ENCODE data around the gene KCTD10. TPM values are rescaled to one million over a fixed set of nuclear protein-coding genes. Genes with fewer than 3 reads are reported as not detected.
"Not testable (repeated sequence)": the region's sequence is repeated elsewhere in the genome, so short reads cannot be mapped to it uniquely, and the experiment has no call there.

Gene KCTD10
- polyA plus RNA-seq, 1 donor (not counting 4 experiments of a cell fraction or from before 2014, with no cell fraction given), result 107 TPM

DNA sequence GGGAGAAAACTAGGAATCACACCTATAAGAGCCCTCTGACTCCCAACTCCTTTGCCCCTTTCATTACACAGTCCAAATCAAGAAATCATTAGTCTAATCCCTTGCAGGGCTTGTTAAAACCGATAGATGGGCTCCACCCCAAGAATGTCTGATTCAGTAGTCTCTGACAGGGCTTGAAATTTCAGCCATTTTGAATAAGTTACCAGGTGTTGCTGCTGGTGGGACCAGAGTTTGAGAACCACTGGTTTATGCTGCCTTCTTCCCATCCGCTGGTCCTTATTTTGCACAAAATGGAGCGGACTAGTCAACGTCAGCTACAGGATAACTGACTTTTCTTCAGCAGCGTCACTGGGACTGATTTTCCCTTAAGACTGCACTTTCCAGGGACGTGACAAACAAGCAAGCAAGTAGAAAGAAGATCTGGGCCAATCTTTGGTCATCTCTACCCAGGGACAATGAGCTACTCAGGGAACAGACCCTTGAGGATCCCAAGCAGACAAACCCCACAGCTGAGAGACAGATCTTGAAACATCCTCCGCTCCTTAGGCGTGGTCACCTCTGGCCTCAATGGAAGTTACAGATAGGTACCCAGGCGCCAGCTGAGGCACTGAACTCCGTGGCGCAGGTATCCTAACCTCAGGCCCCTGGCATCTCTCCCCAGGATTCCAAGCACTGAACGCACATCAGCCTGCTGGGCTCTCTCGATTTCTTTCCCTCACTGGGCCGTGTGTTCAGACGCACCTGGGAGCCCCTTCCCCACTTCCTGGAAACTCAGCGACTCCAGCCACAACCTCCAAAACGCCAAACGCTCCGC lies 900 bp downstream of the KCTD10 start:
- dilution Hi-C loops (cut with MboI; ENCODE audit: extremely low pct_ligation_motif_present, low sequenced_read_pairs), result no loop called here
- no peaks in the 10 kb centered on the region for H3K9me3 ChIP-seq (ENCODE audit: control insufficient read depth, low read depth, low read length)
- peak overlapping the region; percentile 94 for H3K9ac ChIP-seq (ENCODE audit: control insufficient read depth, extremely low read depth, insufficient read depth, low read length)
- no peaks in the 10 kb centered on the region for H3K9me1 ChIP-seq (ENCODE audit: control insufficient read depth, extremely low read depth, insufficient read depth, low read length)
- no peak for DNase-seq (ENCODE audit: low read depth, low spot score)
- peak; percentile 34 for FAIRE-seq
- peaks cover 4 to 14% of the 10 kb centered on the region in 2 experiments for H3K36me3 ChIP-seq (ENCODE audit: control insufficient read depth in 2 of 2, extremely low read depth in 1 of 2, insufficient read depth in 2 of 2, low read length in 2 of 2)
- peak overlapping the region; percentile 63 to 90 (median 76) for H3K4me3 ChIP-seq (ENCODE audit: control insufficient read depth in 2 of 3, extremely low read depth in 1 of 3, insufficient read depth in 2 of 3, low read depth in 1 of 3, low read length in 3 of 3)
- H2AFZ ChIP-seq (ENCODE audit: control insufficient read depth, low read length), result peak overlapping the region; percentile 77
- no peaks in the 10 kb centered on the region for H3K27me3 ChIP-seq (ENCODE audit: control insufficient read depth, extremely low read depth, insufficient read depth, low read length)
- peaks cover 83% of the 10 kb centered on the region for H3K79me2 ChIP-seq (ENCODE audit: control insufficient read depth, insufficient read depth, low read length)
- peak overlapping the region; percentile 98 for H3K27ac ChIP-seq (ENCODE audit: control insufficient read depth, insufficient read depth, low read length)
- peaks cover 18% of the 10 kb centered on the region for H3K4me1 ChIP-seq (ENCODE audit: control insufficient read depth, extremely low read depth, insufficient read depth, low read length)
- peak overlapping the region; percentile 65 for H3K4me2 ChIP-seq (ENCODE audit: control insufficient read depth, extremely low read depth, insufficient read depth, low read depth, low read length)
- TF ChIP-seq EZH2 (IDR thresholded peaks at IDR 0.05; ENCODE audit: low read length) (no peak), CTCF (optimal IDR thresholded peaks at IDR 0.05 in 1 of 3, IDR thresholded peaks at IDR 0.05 in 1 of 3, conservative IDR thresholded peaks at IDR 0.05 in 1 of 3; ENCODE audit: extremely low read depth in 1 of 3, insufficient read depth in 2 of 3, low read length in 3 of 3) (no peak)
- peaks cover 7% of the 10 kb centered on the region for H4K20me1 ChIP-seq (ENCODE audit: control insufficient read depth, extremely low read depth, insufficient read depth, low read length)

GRCh38 chr12:109475121-109475520 lies 2.0 kb downstream of the KCTD10 start:
- Histone ChIP-seq H2AFZ (ENCODE audit: control insufficient read depth, low read length) (no peak overlapping the region), H3K27me3 (ENCODE audit: control insufficient read depth, extremely low read depth, insufficient read depth, low read length) (no peaks in the 10 kb centered on the region), H3K4me1 (ENCODE audit: control insufficient read depth, extremely low read depth, insufficient read depth, low read length) (peaks cover 18% of the 10 kb centered on the region), H3K9me1 (ENCODE audit: control insufficient read depth, extremely low read depth, insufficient read depth, low read length) (no peaks in the 10 kb centered on the region), H3K79me2 (ENCODE audit: control insufficient read depth, insufficient read depth, low read length) (peaks cover 94% of the 10 kb centered on the region), H3K27ac (ENCODE audit: control insufficient read depth, insufficient read depth, low read length) (no peak overlapping the region), H3K9ac (ENCODE audit: control insufficient read depth, extremely low read depth, insufficient read depth, low read length) (no peak overlapping the region), H3K4me2 (ENCODE audit: control insufficient read depth, extremely low read depth, insufficient read depth, low read depth, low read length) (no peak overlapping the region), H4K20me1 (ENCODE audit: control insufficient read depth, extremely low read depth, insufficient read depth, low read length) (peaks cover 14% of the 10 kb centered on the region), H3K36me3 (ENCODE audit: control insufficient read depth in 2 of 2, extremely low read depth in 1 of 2, insufficient read depth in 2 of 2, low read length in 2 of 2) (peaks cover 6 to 14% of the 10 kb centered on the region in 2 experiments), H3K4me3 (ENCODE audit: control insufficient read depth in 2 of 3, extremely low read depth in 1 of 3, insufficient read depth in 2 of 3, low read depth in 1 of 3, low read length in 3 of 3) (no peak overlapping the region), H3K9me3 (ENCODE audit: control insufficient read depth, low read depth, low read length) (no peaks in the 10 kb centered on the region)
- DNase-seq (ENCODE audit: low read depth, low spot score), result no peak
- no peak for FAIRE-seq
- TF ChIP-seq EZH2 (IDR thresholded peaks at IDR 0.05; ENCODE audit: low read length), result no peak
- TF ChIP-seq CTCF (optimal IDR thresholded peaks at IDR 0.05 in 1 of 3, IDR thresholded peaks at IDR 0.05 in 1 of 3, conservative IDR thresholded peaks at IDR 0.05 in 1 of 3; ENCODE audit: extremely low read depth in 1 of 3, insufficient read depth in 2 of 3, low read length in 3 of 3), result no peak
- dilution Hi-C loops (cut with MboI; ENCODE audit: extremely low pct_ligation_motif_present, low sequenced_read_pairs), result no loop called here

DNA sequence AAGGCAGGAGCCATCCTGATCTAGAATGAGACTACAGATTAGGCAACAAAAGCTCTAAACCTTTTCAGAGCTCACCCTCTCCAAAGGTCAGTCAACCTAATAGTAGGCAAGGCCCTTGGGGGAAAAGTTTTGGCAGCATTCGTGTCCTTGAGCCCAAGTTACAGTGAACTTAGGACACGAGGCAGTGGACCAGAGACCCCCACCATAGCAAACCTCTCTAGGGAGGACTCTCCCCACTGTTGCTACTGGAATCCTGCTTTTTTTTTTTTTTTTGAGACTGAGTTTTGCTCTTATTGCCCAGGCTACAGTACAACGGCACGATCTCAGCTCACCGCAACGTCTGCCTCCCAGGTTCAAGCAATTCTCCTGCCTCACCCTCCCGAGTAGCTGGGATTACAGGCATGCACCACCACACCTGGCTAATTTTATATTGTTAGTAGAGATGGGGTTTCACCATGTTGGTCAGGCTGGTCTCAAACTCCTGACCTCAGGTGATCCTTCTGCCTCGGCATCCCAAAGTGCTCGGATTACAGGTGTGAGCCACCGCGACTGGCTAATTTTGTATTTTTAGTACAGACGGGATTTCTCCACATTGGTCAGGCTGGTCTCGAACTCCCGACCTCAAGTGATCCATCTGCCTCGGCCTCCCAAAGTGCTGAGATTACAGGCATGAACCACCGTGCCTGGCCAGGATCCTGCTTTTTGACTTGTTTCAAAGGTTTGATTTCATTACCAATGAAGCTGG lies 3.4 kb downstream of the KCTD10 start:
- H3K9me3 ChIP-seq (ENCODE audit: control insufficient read depth, low read depth, low read length); H3K9ac ChIP-seq (ENCODE audit: control insufficient read depth, extremely low read depth, insufficient read depth, low read length); H2AFZ ChIP-seq (ENCODE audit: control insufficient read depth, low read length); H3K27ac ChIP-seq (ENCODE audit: control insufficient read depth, insufficient read depth, low read length); H3K4me3 ChIP-seq (ENCODE audit: control insufficient read depth in 2 of 3, extremely low read depth in 1 of 3, insufficient read depth in 2 of 3, low read depth in 1 of 3, low read length in 3 of 3); H3K9me1 ChIP-seq (ENCODE audit: control insufficient read depth, extremely low read depth, insufficient read depth, low read length); FAIRE-seq; DNase-seq (ENCODE audit: low read depth, low spot score); H3K27me3 ChIP-seq (ENCODE audit: control insufficient read depth, extremely low read depth, insufficient read depth, low read length); dilution Hi-C loops (cut with MboI; ENCODE audit: extremely low pct_ligation_motif_present, low sequenced_read_pairs); H3K4me2 ChIP-seq (ENCODE audit: control insufficient read depth, extremely low read depth, insufficient read depth, low read depth, low read length): not testable (repeated sequence)
- Histone ChIP-seq H3K36me3 (ENCODE audit: control insufficient read depth in 2 of 2, extremely low read depth in 1 of 2, insufficient read depth in 2 of 2, low read length in 2 of 2) (peaks cover 15 to 22% of the 10 kb centered on the region in 2 experiments), H3K4me1 (ENCODE audit: control insufficient read depth, extremely low read depth, insufficient read depth, low read length) (peaks cover 16% of the 10 kb centered on the region), H3K79me2 (ENCODE audit: control insufficient read depth, insufficient read depth, low read length) (peaks cover 95% of the 10 kb centered on the region), H4K20me1 (ENCODE audit: control insufficient read depth, extremely low read depth, insufficient read depth, low read length) (peaks cover 19% of the 10 kb centered on the region)
